Fibroblast of skin of abdomen (primary cell): ENCODE measurements around the gene UBALD2.
A peak's percentile ranks its signal among the peaks of the same experiment; 100 is the strongest.
"Not testable (repeated sequence)": the region's sequence is repeated elsewhere in the genome, so short reads cannot be mapped to it uniquely, and the experiment has no call there.

Experiments used
- DNase-seq: peaks from one replicate; pipeline ENCODE4 v3.0.0-alpha.2; 2013

UBALD2 gene

GRCh38 chr17:76266244-76266938, 1.2 kb downstream of the UBALD2 start:
- DNase-seq, result peak; percentile 31

- DNase-seq, result no peak
Observed at GRCh38 chr17:76267051-76267576, 2.0 kb downstream of the UBALD2 start.

GRCh38 chr17:76267581-76268001, 2.4 kb downstream of the UBALD2 start:
- DNase-seq, result not testable (repeated sequence)

- DNase-seq, result peak; percentile 77
Observed at GRCh38 chr17:76268015-76268749, 3.0 kb downstream of the UBALD2 start.

- DNase-seq, result no peak
Observed at GRCh38 chr17:76268991-76269981, 4.1 kb downstream of the UBALD2 start.

GRCh38 chr17:76270127-76270592, 5.0 kb downstream of the UBALD2 start:
- no peak for DNase-seq

GRCh38 chr17:76270770-76271668, 5.9 kb downstream of the UBALD2 start:
- DNase-seq, result no peak

- DNase-seq, result no peak
Observed at GRCh38 chr17:76271669-76272540, 6.8 kb downstream of the UBALD2 start.

- DNase-seq, result no peak
Observed at GRCh38 chr17:76272541-76273444, 7.6 kb downstream of the UBALD2 start.

GRCh38 chr17:76273445-76274111, 8.4 kb downstream of the UBALD2 start:
- no peak for DNase-seq

- DNase-seq, result no peak
Observed at GRCh38 chr17:76274112-76274956, 9.2 kb downstream of the UBALD2 start.

GRCh38 chr17:76275382-76276068, 10.4 kb downstream of the UBALD2 start:
- no peak for DNase-seq

GRCh38 chr17:76276069-76276431, 10.9 kb downstream of the UBALD2 start:
- no peak for DNase-seq

GRCh38 chr17:76276461-76277299, 11.5 kb downstream of the UBALD2 start:
- DNase-seq, result no peak

- DNase-seq, result no peak
Observed at GRCh38 chr17:76277300-76278267, 12.4 kb downstream of the UBALD2 start.
